Osteoblast (primary cell): ENCODE results near the gene MPRIP. TPM values are rescaled to one million over a fixed set of nuclear protein-coding genes. Genes with fewer than 3 reads are reported as not detected.

Source experiments
- DNase-seq: peaks from one replicate; pipeline ENCODE4 v3.0.0; 2011; ENCODE audit warnings: low spot score, mixed read lengths; ENCODE audit not compliant: insufficient read length; ENCODE audit errors: missing footprints
- H2AFZ ChIP-seq: 2 replicates; pipeline ENCODE4 v1.6.0; 2011; ENCODE audit warnings: mild to moderate bottlenecking, low read length
- H3K27ac ChIP-seq: 2 replicates; pipeline ENCODE4 v1.5.1; 2011; ENCODE audit warnings: mild to moderate bottlenecking, low read depth, low read length, moderate library complexity
- H3K27me3 ChIP-seq: 2 replicates; pipeline ENCODE4 v1.6.0; 2012; ENCODE audit warnings: mild to moderate bottlenecking, control low read depth, inconsistent platforms, low read length, moderate library complexity; ENCODE audit not compliant: insufficient read depth
- H3K36me3 ChIP-seq: 2 replicates; pipeline ENCODE4 v1.5.1; 2011; ENCODE audit warnings: mild to moderate bottlenecking, low read length, control low read depth, moderate library complexity; ENCODE audit not compliant: insufficient read depth
- H3K4me1 ChIP-seq: 2 replicates; pipeline ENCODE4 v1.5.1; 2011; ENCODE audit warnings: mild to moderate bottlenecking, low read length, control low read depth, moderate library complexity; ENCODE audit not compliant: insufficient read depth
- H3K4me2 ChIP-seq: 2 replicates; pipeline ENCODE4 v1.6.0; 2011; ENCODE audit warnings: mild to moderate bottlenecking, low read length; ENCODE audit not compliant: insufficient read depth
- H3K4me3 ChIP-seq: fragments of 200-600 bp; sonication (generic); 3 replicates; pipeline ENCODE4 v1.5.1; 2012; ENCODE audit warnings: mild to moderate bottlenecking, low read length, inconsistent platforms; ENCODE audit not compliant: insufficient read depth
- H3K79me2 ChIP-seq: 2 replicates; pipeline ENCODE4 v1.6.0; 2012; ENCODE audit warnings: mild to moderate bottlenecking, low read length, control low read depth, inconsistent platforms; ENCODE audit not compliant: insufficient read depth
- H3K9me3 ChIP-seq: 2 replicates; pipeline ENCODE4 v1.5.1; 2011; ENCODE audit warnings: low read depth, low read length, control low read depth
- H4K20me1 ChIP-seq: 2 replicates; pipeline ENCODE4 v1.6.0; 2012; ENCODE audit warnings: mild to moderate bottlenecking, low read length, control low read depth; ENCODE audit not compliant: insufficient read depth
- CTCF ChIP-seq: IDR thresholded peaks from 2 replicates; pipeline ENCODE4 v1.5.1; 2011; ENCODE audit warnings: mild to moderate bottlenecking, low read depth, low read length, moderate library complexity; ENCODE audit errors: extremely low read depth
- total RNA-seq: library from RNA; depleted of rRNA; stranded (reverse); fragments of >200 nt; gene quantifications from 2 replicates; pipeline ENCODE4 v1.2.3, GENCODE V29; 2012

The MPRIP gene
- total RNA-seq, 1 donor, result 149 TPM

- peak; percentile 72 for DNase-seq
- TF ChIP-seq CTCF, result no peak
- Histone ChIP-seq H3K27ac (no peak overlapping the region), H3K79me2 (peaks cover 91% of the 10 kb centered on the region), H3K9me3 (no peaks in the 10 kb centered on the region), H2AFZ (no peak overlapping the region), H3K4me2 (no peak overlapping the region), H4K20me1 (peaks cover 19% of the 10 kb centered on the region), H3K27me3 (no peaks in the 10 kb centered on the region), H3K4me1 (no peaks in the 10 kb centered on the region), H3K36me3 (peaks cover 72% of the 10 kb centered on the region), H3K4me3 (no peak overlapping the region)
Observed at GRCh38 chr17:17229416-17230384, 187.4 kb downstream of the MPRIP start.

GRCh38 chr17:17231621-17232302, 189.5 kb downstream of the MPRIP start:
- H3K36me3 ChIP-seq, result peaks cover 51% of the 10 kb centered on the region
- peaks cover 95% of the 10 kb centered on the region for H3K79me2 ChIP-seq
- no peaks in the 10 kb centered on the region for H3K9me3 ChIP-seq
- no peak overlapping the region for H2AFZ ChIP-seq
- peak; percentile 13 for DNase-seq
- H3K27ac ChIP-seq, result no peak overlapping the region
- TF ChIP-seq CTCF, result no peak
- peaks cover 28% of the 10 kb centered on the region for H4K20me1 ChIP-seq
- no peak overlapping the region for H3K4me3 ChIP-seq
- no peak overlapping the region for H3K4me2 ChIP-seq
- H3K27me3 ChIP-seq, result no peaks in the 10 kb centered on the region
- peaks cover 14% of the 10 kb centered on the region for H3K4me1 ChIP-seq

- peaks cover 23% of the 10 kb centered on the region for H4K20me1 ChIP-seq
- H3K36me3 ChIP-seq, result peaks cover 46% of the 10 kb centered on the region
- H3K79me2 ChIP-seq, result peaks cover 95% of the 10 kb centered on the region
- no peak overlapping the region for H3K4me2 ChIP-seq
- no peaks in the 10 kb centered on the region for H3K27me3 ChIP-seq
- no peak for TF ChIP-seq CTCF
- H3K4me1 ChIP-seq, result peaks cover 14% of the 10 kb centered on the region
- no peak overlapping the region for H3K4me3 ChIP-seq
- no peak overlapping the region for H2AFZ ChIP-seq
- DNase-seq, result peak; percentile 38
- no peak overlapping the region for H3K27ac ChIP-seq
- no peaks in the 10 kb centered on the region for H3K9me3 ChIP-seq
Observed at GRCh38 chr17:17232303-17232621, 190.0 kb downstream of the MPRIP start.
